BJ (cell line): Measurements from ENCODE around the gene IPO13. TPM values are rescaled to one million over a fixed set of nuclear protein-coding genes. Genes with fewer than 3 reads are reported as not detected.
A peak's percentile ranks its signal among the peaks of the same experiment; 100 is the strongest.

ENCODE experiments used
- CTCF ChIA-PET: fragments of 350-600 bp; formaldehyde crosslinking; extraction: SDS; loops from one replicate; lab custom pipeline; 2021; ENCODE audit warnings: antibody characterized with exemption, inconsistent platforms; lab: Yijun Ruan, JAX
- POLR2A ChIA-PET: fragments of 300-600 bp; sonication (Branson Sonifier 250); formaldehyde crosslinking; extraction: SDS; loops from one replicate; lab custom pipeline; 2021; ENCODE audit warnings: antibody characterized with exemption; lab: Charles Lee
- DNase-seq: peaks from one replicate; pipeline ENCODE4 v3.0.0-alpha.2; 2011; ENCODE audit warnings: low read depth
- H3K27me3 ChIP-seq: 2 replicates; pipeline ENCODE4 v1.6.0; 2011; ENCODE audit warnings: low read length; ENCODE audit not compliant: control insufficient read depth, insufficient read depth
- H3K36me3 ChIP-seq: 2 replicates; pipeline ENCODE4 v1.5.1; 2011; ENCODE audit warnings: low read length; ENCODE audit not compliant: control insufficient read depth, insufficient read depth
- H3K4me3 ChIP-seq: 2 replicates; pipeline ENCODE4 v1.5.1; 2011; ENCODE audit warnings: low read depth, mild to moderate bottlenecking, control low read depth, low read length
- CTCF ChIP-seq: IDR thresholded peaks from 2 replicates; pipeline ENCODE4 v1.5.1; 2011; ENCODE audit warnings: low read depth, mild to moderate bottlenecking, control low read depth, inconsistent platforms, low read length, moderate library complexity; ENCODE audit not compliant: insufficient read depth
- polyA plus RNA-seq: library from polyadenylated mRNA; depleted of rRNA; stranded (reverse); fragments of >200 nt; gene quantifications from 2 replicates; pipeline ENCODE4 v1.2.3, GENCODE V29; 2011

The IPO13 gene
- polyA plus RNA-seq, 1 experiment = 24.8 TPM

- Histone ChIP-seq H3K36me3 (peaks cover 2% of the 10 kb centered on the region), H3K27me3 (no peaks in the 10 kb centered on the region), H3K4me3 (no peak overlapping the region)
- ChIA-PET CTCF (interaction anchor here (0.6 to 8.7 kb wide), 81 partner anchors 9 to 708 kb away, joined by 3 to 365 read pairs (median 6); partner anchors contain the start of genes ATP6V0B, DPH2, IPO13 and KDM4A), POLR2A (interaction anchor here (0.5 kb wide), 1 partner anchor 124 kb away, joined by 8 read pairs; no protein-coding TSS in a partner anchor)
- DNase-seq = no peak
- peak; percentile 96 for TF ChIP-seq CTCF
Measured at GRCh38 chr1:43934101-43934985, 12.4 kb upstream of the IPO13 start.

GRCh38 chr1:43934986-43935324, 11.8 kb upstream of the IPO13 start:
- DNase-seq = no peak
- POLR2A ChIA-PET = no interaction called here
- no peaks in the 10 kb centered on the region for H3K27me3 ChIP-seq
- no peak overlapping the region for H3K4me3 ChIP-seq
- H3K36me3 ChIP-seq = peaks cover 2% of the 10 kb centered on the region
- CTCF ChIA-PET = interaction anchor here (0.6 to 8.7 kb wide), 77 partner anchors 8 to 708 kb away, joined by 3 to 365 read pairs (median 6); partner anchors contain the start of genes ATP6V0B, DPH2, IPO13 and KDM4A
- TF ChIP-seq CTCF = no peak

GRCh38 chr1:43935711-43936427, 10.9 kb upstream of the IPO13 start:
- Histone ChIP-seq H3K27me3 (no peaks in the 10 kb centered on the region), H3K36me3 (no peaks in the 10 kb centered on the region), H3K4me3 (peak overlapping the region; percentile 20)
- no peak for TF ChIP-seq CTCF
- no peak for DNase-seq
- ChIA-PET CTCF (interaction anchor here (0.5 to 8.7 kb wide), 36 partner anchors 10 to 1771 kb away, joined by 3 to 365 read pairs (median 7); partner anchors contain the start of genes ATP6V0B, DPH2, IPO13 and PTPRF), POLR2A (no interaction called here)

GRCh38 chr1:43936431-43937151, 10.2 kb upstream of the IPO13 start:
- Histone ChIP-seq H3K4me3 (peak overlapping the region; percentile 20; the same call in 1 of the 2 replicates), H3K27me3 (no peaks in the 10 kb centered on the region), H3K36me3 (no peaks in the 10 kb centered on the region)
- ChIA-PET CTCF (interaction anchor here (0.5 to 8.7 kb wide), 7 partner anchors 9 to 1771 kb away, joined by 3 to 365 read pairs (median 3); partner anchors contain the start of gene IPO13), POLR2A (no interaction called here)
- DNase-seq = no peak
- TF ChIP-seq CTCF = no peak
